IMR-90 (cell line): ENCODE measurements around the gene SLC40A1. TPM values are rescaled to one million over a fixed set of nuclear protein-coding genes. Genes with fewer than 3 reads are reported as not detected.

Experiments
- ATAC-seq: fragments of 200-7000 bp; cut with Tn5 transposase; 2 replicates; pipeline ENCODE4 v1.9.1; 2020; ENCODE audit warnings: low read depth, mild to moderate bottlenecking, moderate library complexity
- BruUV-seq: library from RNA; stranded (reverse); fragments of 400-500 nt; replicated peaks from 2 replicates; lab custom pipeline; 2021; lab: Mats Ljungman, UMichigan
- CTCF ChIA-PET: fragments of 300-600 bp; formaldehyde crosslinking; extraction: SDS; loops from one replicate; lab custom pipeline; 2021; ENCODE audit warnings: antibody characterized with exemption; lab: Yijun Ruan, JAX
- POLR2A ChIA-PET: fragments of 300-600 bp; sonication (Branson Sonifier 250); formaldehyde crosslinking; loops from one replicate; lab custom pipeline; 2022; ENCODE audit warnings: antibody characterized with exemption; ENCODE audit not compliant: unreplicated experiment; lab: Charles Lee
- DNase-seq: peaks from one replicate; pipeline ENCODE4 v3.0.0; 2013
- H2AFZ ChIP-seq: replicated peaks from 2 replicates; pipeline ENCODE3; 2013; ENCODE audit warnings: low read length, mild to moderate bottlenecking; ENCODE audit not compliant: poor library complexity
- H2AK5ac ChIP-seq: 2 replicates; pipeline ENCODE4 v1.6.1; 2013; ENCODE audit warnings: low read depth, low read length, inconsistent platforms
- H2AK9ac ChIP-seq: replicated peaks from 2 replicates; pipeline ENCODE3; 2013; ENCODE audit warnings: mild to moderate bottlenecking, low read depth, low read length, moderate library complexity; ENCODE audit not compliant: poor library complexity
- H2BK120ac ChIP-seq: 2 replicates; pipeline ENCODE4 v1.6.1; 2013; ENCODE audit warnings: low read depth, low read length, inconsistent platforms
- H2BK15ac ChIP-seq: 3 replicates; pipeline ENCODE4 v1.6.1; 2013; ENCODE audit warnings: low read depth, low read length, inconsistent platforms
- H2BK20ac ChIP-seq: 2 replicates; pipeline ENCODE4 v1.6.1; 2013; ENCODE audit warnings: low read depth, mild to moderate bottlenecking, inconsistent platforms, low read length, moderate library complexity
- H2BK5ac ChIP-seq: 2 replicates; pipeline ENCODE4 v1.6.1; 2013; ENCODE audit warnings: mild to moderate bottlenecking, low read depth, low read length, inconsistent platforms; ENCODE audit not compliant: poor library complexity, severe bottlenecking
- H3K14ac ChIP-seq: replicated peaks from 2 replicates; pipeline ENCODE4 v1.6.1; 2013; ENCODE audit warnings: low read depth, low read length, inconsistent platforms
- H3K18ac ChIP-seq: 2 replicates; pipeline ENCODE4 v1.6.1; 2013; ENCODE audit warnings: low read depth, low read length, control low read depth
- H3K23ac ChIP-seq: 2 replicates; pipeline ENCODE4 v1.6.1; 2013; ENCODE audit warnings: low read depth, low read length, inconsistent platforms
- H3K27ac ChIP-seq: 2 replicates; pipeline ENCODE4 v1.5.1; 2013; ENCODE audit warnings: mild to moderate bottlenecking, control low read depth, low read length; ENCODE audit not compliant: insufficient read depth
- H3K27me3 ChIP-seq: 2 replicates; pipeline ENCODE4 v1.6.1; 2013; ENCODE audit warnings: low read length; ENCODE audit not compliant: control insufficient read depth, insufficient read depth
- H3K36me3 ChIP-seq: 2 replicates; pipeline ENCODE4 v1.6.1; 2013; ENCODE audit warnings: low read length, mixed read lengths; ENCODE audit not compliant: control insufficient read depth, insufficient read depth
- H3K4ac ChIP-seq: 2 replicates; pipeline ENCODE4 v1.6.1; 2013; ENCODE audit warnings: low read depth, low read length, inconsistent platforms
- H3K4me1 ChIP-seq: 2 replicates; pipeline ENCODE4 v1.6.1; 2013; ENCODE audit warnings: low read length, mixed read lengths; ENCODE audit not compliant: control insufficient read depth, insufficient read depth
- H3K4me2 ChIP-seq: 2 replicates; pipeline ENCODE4 v1.6.1; 2013; ENCODE audit warnings: low read depth, mild to moderate bottlenecking, control low read depth, low read length, moderate library complexity
- H3K4me3 ChIP-seq: 2 replicates; pipeline ENCODE4 v1.5.1; 2013; ENCODE audit warnings: low read depth, mild to moderate bottlenecking, control low read depth, low read length, moderate library complexity; ENCODE audit not compliant: insufficient read depth
- H3K56ac ChIP-seq: 2 replicates; pipeline ENCODE4 v1.6.1; 2013; ENCODE audit warnings: low read length, inconsistent platforms; ENCODE audit not compliant: insufficient read depth; ENCODE audit errors: extremely low read depth
- H3K79me1 ChIP-seq, 2 experiments: 2 replicates each; pipeline ENCODE4 v1.6.1; 2013; ENCODE audit warnings: low read length in 2 of 2, inconsistent platforms in 1 of 2, low read depth in 1 of 2
- H3K9ac ChIP-seq: 2 replicates; pipeline ENCODE4 v1.6.1; 2013; ENCODE audit warnings: low read depth, low read length, control low read depth
- H3K9me1 ChIP-seq: 2 replicates; pipeline ENCODE4 v1.6.1; 2013; ENCODE audit warnings: low read length, inconsistent platforms; ENCODE audit not compliant: insufficient read depth
- H3K9me3 ChIP-seq: 2 replicates; pipeline ENCODE4 v1.6.1; 2013; ENCODE audit warnings: low read length; ENCODE audit not compliant: control insufficient read depth, insufficient read depth
- H4K20me1 ChIP-seq: 2 replicates; pipeline ENCODE4 v1.6.1; 2013; ENCODE audit warnings: low read length, inconsistent platforms; ENCODE audit not compliant: insufficient read depth
- H4K5ac ChIP-seq: 2 replicates; pipeline ENCODE4 v1.6.1; 2013; ENCODE audit warnings: mild to moderate bottlenecking, low read depth, low read length, control low read depth
- H4K8ac ChIP-seq, 2 experiments: 2 replicates each; pipeline ENCODE4 v1.6.1; 2013; ENCODE audit warnings: low read depth in 2 of 2, low read length in 2 of 2, control low read depth in 1 of 2, inconsistent platforms in 1 of 2
- H4K91ac ChIP-seq: 2 replicates; pipeline ENCODE4 v1.6.1; 2013; ENCODE audit warnings: low read depth, low read length, inconsistent platforms; ENCODE audit not compliant: insufficient read depth
- BHLHE40 ChIP-seq: fragments of 150-350 bp; IDR thresholded peaks from 2 replicates; pipeline ENCODE4 v1.6.1; 2016; ENCODE audit warnings: mild to moderate bottlenecking, low read depth, low read length
- CEBPB ChIP-seq: IDR thresholded peaks from 2 replicates; pipeline ENCODE4 v1.6.1; 2012; ENCODE audit warnings: low read depth, low read length, improper control_type of control experiment
- FOS ChIP-seq: fragments of 150-350 bp; IDR thresholded peaks from 2 replicates; pipeline ENCODE4 v1.6.1; 2016; ENCODE audit warnings: low read depth, low read length
- MAZ ChIP-seq: IDR thresholded peaks from 2 replicates; pipeline ENCODE4 v1.6.1; 2012; ENCODE audit warnings: low read depth, mild to moderate bottlenecking, low read length, improper control_type of control experiment, moderate library complexity, borderline replicate concordance
- MXI1 ChIP-seq: IDR thresholded peaks from 2 replicates; pipeline ENCODE4 v1.6.1; 2012; ENCODE audit warnings: low read depth, mild to moderate bottlenecking, low read length, moderate library complexity, borderline replicate concordance
- NFE2L2 ChIP-seq: fragments of 150-350 bp; IDR thresholded peaks from 2 replicates; pipeline ENCODE4 v1.6.1; 2016; ENCODE audit warnings: low read depth, mild to moderate bottlenecking, low read length
- RAD21 ChIP-seq: IDR thresholded peaks from 2 replicates; pipeline ENCODE4 v1.6.1; 2012; ENCODE audit warnings: low read length, improper control_type of control experiment
- RFX5 ChIP-seq: IDR thresholded peaks from 2 replicates; pipeline ENCODE4 v1.8.0; 2012; ENCODE audit warnings: low read depth, mild to moderate bottlenecking, low read length, moderate library complexity
- SMC3 ChIP-seq: fragments of 150-350 bp; IDR thresholded peaks from 2 replicates; pipeline ENCODE4 v1.6.1; 2016; ENCODE audit warnings: low read depth, mild to moderate bottlenecking, antibody characterized with exemption, low read length, moderate library complexity
- WGBS, 2 experiments: methylation state at CpG; one replicate each; pipeline versions ENCODE4 v1.1.5 to v1.1.7; 2013; ENCODE audit warnings: missing lambda C conversion rate in 2 of 2; ENCODE audit not compliant: insufficient read length in 1 of 2; ENCODE audit errors: extremely low coverage in 2 of 2; 5-methylcytosine and 5-hydroxymethylcytosine counted together
- dilution Hi-C: fragments of 300-500 bp; cut with HindIII; formaldehyde crosslinking; loops from one replicate; pipeline ENCODE4 v1.14.3; 2018; ENCODE audit warnings: low sequenced_read_pairs; ENCODE audit not compliant: unreplicated experiment
- in situ Hi-C: fragments of 300-500 bp; cut with MboI; formaldehyde crosslinking; loops from 3 replicates; pipeline ENCODE4 v1.14.3; 2019; ENCODE audit warnings: low sequenced_read_pairs, inconsistent platforms, mixed read lengths
- intact Hi-C: fragments of 100-400 bp; cut with micrococcal nuclease; formaldehyde crosslinking; loops from 2 replicates; pipeline ENCODE4 v1.10.0; 2022
- polyA plus RNA-seq, 3 experiments: library from polyadenylated mRNA; depleted of rRNA; stranded (reverse); fragments of >200 nt; gene quantifications; 2 replicates each; pipeline ENCODE4 v1.2.3, GENCODE V29; 2012; ENCODE audit warnings: low replicate concordance in 1 of 3
- total RNA-seq: library from RNA; depleted of rRNA; stranded (reverse); fragments of >200 nt; gene quantifications from 2 replicates; pipeline ENCODE4 v1.2.3, GENCODE V29; 2012
- TF ChIP-seq, protein P1 (sequence below): fragments of 150-350 bp; IDR thresholded peaks from 2 replicates; pipeline ENCODE4 v1.6.1; 2017; ENCODE audit warnings: mild to moderate bottlenecking, antibody characterized with exemption, low read length, low read depth
- TF ChIP-seq, protein P2 (sequence below): fragments of 150-350 bp; IDR thresholded peaks from 2 replicates; pipeline ENCODE4 v1.6.1; 2016; ENCODE audit warnings: low read depth, mild to moderate bottlenecking, low read length, moderate library complexity, borderline replicate concordance

SLC40A1 gene
- total and polyA plus RNA-seq, 2 of the 4 experiments (the other 2 are of a cell fraction), result 1.5 to 5.0 TPM

DNA sequence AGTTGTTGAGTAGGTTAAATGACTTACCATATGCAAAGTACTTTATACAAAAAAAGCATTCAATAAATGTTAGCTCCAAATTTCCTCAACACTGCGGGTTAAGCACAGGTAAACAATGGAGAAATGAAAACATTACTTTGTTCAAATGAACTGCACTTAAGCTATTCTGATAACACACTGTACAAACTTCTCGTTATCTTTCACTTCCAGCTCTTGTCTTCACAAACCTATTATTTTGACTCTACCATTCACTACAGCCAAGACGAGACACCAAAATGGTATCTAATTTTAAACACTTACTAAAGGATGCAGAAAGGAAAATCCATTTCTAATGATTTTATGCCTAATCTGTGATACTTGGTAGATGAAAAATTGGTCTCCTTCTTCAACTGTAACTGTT lies 43.8 kb downstream of the SLC40A1 start:
- no peak overlapping the region for H2BK5ac ChIP-seq
- no peak overlapping the region for H3K27ac ChIP-seq
- dilution Hi-C loops (no loop called here), intact Hi-C loops (no loop called here), in situ Hi-C loops (no loop called here)
- H3K79me1 ChIP-seq, result no peaks in the 10 kb centered on the region
- no peak overlapping the region for H2AK5ac ChIP-seq
- ChIA-PET POLR2A (no interaction called here), CTCF (no interaction called here)
- 0 out of 2 replicates have a peak, but pooled peaks cover 2% of the 10 kb centered on the region for H3K9me1 ChIP-seq
- no peak overlapping the region for H2BK20ac ChIP-seq
- no peak overlapping the region for H3K23ac ChIP-seq
- ATAC-seq (no peak), DNase-seq (no peak)
- no peaks in the 10 kb centered on the region for H3K9me3 ChIP-seq
- no peak overlapping the region for H3K14ac ChIP-seq
- H2BK120ac ChIP-seq, result no peak overlapping the region
- WGBS, 2 experiments, result no CpG with 5 or more reads among the region's 3 CpGs
- H2AK9ac ChIP-seq, result no peak overlapping the region
- H3K4me3 ChIP-seq, result no peak overlapping the region
- H4K8ac ChIP-seq, result no peak overlapping the region
- no peak overlapping the region for H3K4ac ChIP-seq
- no peak overlapping the region for H4K91ac ChIP-seq
- H3K56ac ChIP-seq, result no peak overlapping the region
- H4K20me1 ChIP-seq, result no peaks in the 10 kb centered on the region
- H3K18ac ChIP-seq, result no peak overlapping the region
- no peak for TF ChIP-seq RFX5
- no peak for TF ChIP-seq MAZ
- TF ChIP-seq BHLHE40, result no peak
- no peak for TF ChIP-seq RAD21
- TF ChIP-seq MXI1, result no peak
- no peak for TF ChIP-seq CEBPB
- TF ChIP-seq, protein P1, sequence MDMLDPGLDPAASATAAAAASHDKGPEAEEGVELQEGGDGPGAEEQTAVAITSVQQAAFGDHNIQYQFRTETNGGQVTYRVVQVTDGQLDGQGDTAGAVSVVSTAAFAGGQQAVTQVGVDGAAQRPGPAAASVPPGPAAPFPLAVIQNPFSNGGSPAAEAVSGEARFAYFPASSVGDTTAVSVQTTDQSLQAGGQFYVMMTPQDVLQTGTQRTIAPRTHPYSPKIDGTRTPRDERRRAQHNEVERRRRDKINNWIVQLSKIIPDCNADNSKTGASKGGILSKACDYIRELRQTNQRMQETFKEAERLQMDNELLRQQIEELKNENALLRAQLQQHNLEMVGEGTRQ, result no peak
- TF ChIP-seq FOS, result no peak
- TF ChIP-seq SMC3, result no peak
- no peak for TF ChIP-seq NFE2L2
- TF ChIP-seq, protein P2, sequence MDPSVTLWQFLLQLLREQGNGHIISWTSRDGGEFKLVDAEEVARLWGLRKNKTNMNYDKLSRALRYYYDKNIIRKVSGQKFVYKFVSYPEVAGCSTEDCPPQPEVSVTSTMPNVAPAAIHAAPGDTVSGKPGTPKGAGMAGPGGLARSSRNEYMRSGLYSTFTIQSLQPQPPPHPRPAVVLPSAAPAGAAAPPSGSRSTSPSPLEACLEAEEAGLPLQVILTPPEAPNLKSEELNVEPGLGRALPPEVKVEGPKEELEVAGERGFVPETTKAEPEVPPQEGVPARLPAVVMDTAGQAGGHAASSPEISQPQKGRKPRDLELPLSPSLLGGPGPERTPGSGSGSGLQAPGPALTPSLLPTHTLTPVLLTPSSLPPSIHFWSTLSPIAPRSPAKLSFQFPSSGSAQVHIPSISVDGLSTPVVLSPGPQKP, result no peak
- BruUV-seq, result no TSS peak
- H3K9ac ChIP-seq, result no peak overlapping the region
- H2BK15ac ChIP-seq, result no peak overlapping the region
- H3K4me2 ChIP-seq, result no peak overlapping the region
- H4K5ac ChIP-seq, result no peak overlapping the region
- H3K27me3 ChIP-seq, result no peaks in the 10 kb centered on the region
- H2AFZ ChIP-seq, result no peak overlapping the region
- peaks cover 3% of the 10 kb centered on the region for H3K4me1 ChIP-seq
- no peaks in the 10 kb centered on the region for H3K36me3 ChIP-seq
